ENCODE measurements around the gene AREL1. TPM values are rescaled to one million over a fixed set of nuclear protein-coding genes. Genes with fewer than 3 reads are reported as not detected.

Gene AREL1
- total and polyA plus RNA-seq, 8 donors = 7.6 to 20.9 (median 12.8) TPM

DNA sequence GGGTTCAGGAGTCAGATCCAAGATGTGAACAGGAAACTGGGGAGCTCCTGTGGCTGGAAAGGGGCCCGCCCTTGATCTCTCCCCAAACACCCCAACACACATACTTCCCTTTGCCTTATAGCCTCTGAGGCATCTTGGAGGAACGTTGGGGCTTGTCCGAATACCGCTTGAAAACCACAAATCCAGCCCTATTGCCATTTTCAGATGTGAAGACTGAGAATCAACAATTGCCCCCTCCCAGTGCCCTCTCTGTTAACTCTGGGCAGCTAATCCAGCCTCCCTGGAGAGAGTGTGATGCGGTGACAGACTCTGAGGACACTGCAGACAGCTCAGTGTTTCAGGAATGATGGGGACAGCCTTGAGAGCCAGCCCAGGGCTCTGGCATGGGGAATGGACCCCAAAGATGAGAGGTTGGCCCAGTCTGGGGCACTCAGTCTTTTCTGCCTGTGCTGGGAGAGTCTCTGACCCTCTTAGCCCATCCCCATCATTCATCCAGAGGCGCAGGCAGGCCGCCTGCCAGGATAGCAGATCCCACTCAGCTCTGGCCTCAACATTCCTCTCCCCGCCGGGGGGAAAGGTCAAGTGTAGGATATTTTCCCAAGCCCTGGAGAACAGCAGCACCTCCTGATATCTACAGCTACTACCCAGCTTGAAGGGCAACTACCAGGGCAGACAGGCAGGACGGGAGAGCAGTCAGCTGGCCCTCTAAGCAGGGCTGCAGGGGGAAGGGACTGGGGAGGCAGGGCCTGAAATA lies 76.3 kb downstream of the AREL1 start:
- ATAC-seq = no peak

DNA sequence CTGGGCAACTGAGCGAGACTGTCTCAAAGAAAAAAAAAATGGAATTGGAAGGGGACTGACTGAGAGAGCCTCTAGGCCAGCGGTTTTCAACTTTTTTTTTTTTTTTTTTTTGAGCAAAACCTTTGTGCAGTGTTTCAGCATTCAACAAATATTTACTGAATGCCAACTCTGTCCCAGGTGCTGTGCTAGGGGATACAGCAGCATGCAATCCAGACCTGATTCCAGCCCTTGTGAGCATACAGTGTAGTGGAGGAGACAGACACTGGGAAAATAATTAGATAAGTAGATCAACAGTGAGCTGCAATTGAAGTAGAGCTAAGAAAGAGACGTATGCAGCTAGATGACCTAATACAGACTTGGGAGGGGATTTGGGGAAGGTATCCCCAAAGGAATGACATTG lies 77.0 kb downstream of the AREL1 start:
- DNase-seq (no peak), ATAC-seq (no peak), FAIRE-seq (no peak)
- Histone ChIP-seq H3K4me1 (peaks cover 0 to 4% (median 0%) of the 10 kb centered on the region in 3 donors), H3K27me3 (no peaks in the 10 kb centered on the region), H3K4me3 (no peak overlapping the region), H3K36me3 (no peaks in the 10 kb centered on the region), H3K27ac (no peak overlapping the region), H3K9me3 (no peaks in the 10 kb centered on the region)
- WGBS, 2 donors = 79 to 81% methylated on average over 3 of the region's 3 CpGs
- intact Hi-C loops (cut with DNase I) = no loop called here
- TF ChIP-seq, protein P1, sequence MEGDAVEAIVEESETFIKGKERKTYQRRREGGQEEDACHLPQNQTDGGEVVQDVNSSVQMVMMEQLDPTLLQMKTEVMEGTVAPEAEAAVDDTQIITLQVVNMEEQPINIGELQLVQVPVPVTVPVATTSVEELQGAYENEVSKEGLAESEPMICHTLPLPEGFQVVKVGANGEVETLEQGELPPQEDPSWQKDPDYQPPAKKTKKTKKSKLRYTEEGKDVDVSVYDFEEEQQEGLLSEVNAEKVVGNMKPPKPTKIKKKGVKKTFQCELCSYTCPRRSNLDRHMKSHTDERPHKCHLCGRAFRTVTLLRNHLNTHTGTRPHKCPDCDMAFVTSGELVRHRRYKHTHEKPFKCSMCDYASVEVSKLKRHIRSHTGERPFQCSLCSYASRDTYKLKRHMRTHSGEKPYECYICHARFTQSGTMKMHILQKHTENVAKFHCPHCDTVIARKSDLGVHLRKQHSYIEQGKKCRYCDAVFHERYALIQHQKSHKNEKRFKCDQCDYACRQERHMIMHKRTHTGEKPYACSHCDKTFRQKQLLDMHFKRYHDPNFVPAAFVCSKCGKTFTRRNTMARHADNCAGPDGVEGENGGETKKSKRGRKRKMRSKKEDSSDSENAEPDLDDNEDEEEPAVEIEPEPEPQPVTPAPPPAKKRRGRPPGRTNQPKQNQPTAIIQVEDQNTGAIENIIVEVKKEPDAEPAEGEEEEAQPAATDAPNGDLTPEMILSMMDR (IDR thresholded peaks at IDR 0.05) = no peak

More for the DNA sequence above, 76.3 kb downstream of the AREL1 start:
- no peak for DNase-seq
- Histone ChIP-seq H3K27me3 (no peaks in the 10 kb centered on the region), H3K9me3 (no peaks in the 10 kb centered on the region), H3K36me3 (no peaks in the 10 kb centered on the region), H3K27ac (no peak overlapping the region), H3K4me1 (peaks cover 0 to 4% (median 0%) of the 10 kb centered on the region in 3 donors), H3K4me3 (no peak overlapping the region)
- intact Hi-C loops (cut with DNase I) = no loop called here
- FAIRE-seq = no peak
- TF ChIP-seq, protein P1 (IDR thresholded peaks at IDR 0.05) = no peak
- WGBS, 2 donors = 80 to 89% methylated on average over 10 of the region's 10 CpGs

DNA sequence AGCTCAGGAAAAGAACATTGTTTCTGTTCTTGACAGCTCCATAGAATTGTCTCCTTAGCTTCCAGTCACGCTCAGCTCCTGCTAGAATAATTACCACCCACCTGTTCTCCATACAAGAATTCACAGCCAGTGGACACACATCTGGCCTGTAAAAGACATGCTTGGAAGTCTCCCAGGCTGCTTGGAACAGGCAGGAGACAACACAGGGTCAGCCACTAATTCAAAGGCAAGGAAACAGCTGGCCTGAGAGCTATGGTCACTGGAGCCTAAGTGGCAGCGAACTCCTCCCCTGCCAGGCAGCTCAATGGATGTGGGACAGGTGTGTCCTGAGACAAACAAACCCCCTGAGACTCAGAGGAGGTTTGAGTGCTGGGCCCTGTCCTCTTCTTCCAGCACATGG lies 77.9 kb downstream of the AREL1 start:
- DNase-seq (no peak), FAIRE-seq (no peak), ATAC-seq (no peak)
- no peak overlapping the region for H3K27ac ChIP-seq
- 75 to 80% methylated on average over 2 of the region's 2 CpGs for WGBS, 2 donors
- TF ChIP-seq, protein P1 (IDR thresholded peaks at IDR 0.05) = no peak
- intact Hi-C loops (cut with DNase I) = no loop called here
- H3K9me3 ChIP-seq = no peaks in the 10 kb centered on the region
- no peaks in the 10 kb centered on the region for H3K27me3 ChIP-seq
- no peaks in the 10 kb centered on the region for H3K36me3 ChIP-seq
- peaks cover 0 to 4% (median 0%) of the 10 kb centered on the region in 3 donors for H3K4me1 ChIP-seq
- no peak overlapping the region for H3K4me3 ChIP-seq

DNA sequence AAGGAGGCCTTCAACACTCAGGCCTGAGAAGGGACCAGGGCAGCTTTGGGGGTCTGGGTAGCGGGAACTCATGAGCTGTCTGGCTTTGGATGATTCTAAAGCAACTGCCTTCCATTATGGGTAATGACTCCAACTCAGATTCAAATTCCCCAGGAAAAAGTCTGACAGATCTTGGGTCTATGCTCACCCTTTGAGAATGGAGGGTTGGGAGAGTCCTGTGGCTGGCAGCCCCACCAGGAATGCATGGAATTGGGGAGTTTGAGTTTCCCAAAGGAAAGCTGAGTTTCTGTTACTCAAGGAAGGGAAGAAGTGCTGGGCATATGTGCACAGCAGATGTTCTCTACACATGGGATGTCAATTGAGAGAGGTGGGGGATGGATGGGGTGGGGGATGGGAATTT lies 78.4 kb downstream of the AREL1 start:
- 100% methylated on average over 1 of the region's 1 CpG for WGBS, 2 donors
- H3K4me1 ChIP-seq = peaks cover 0 to 4% (median 0%) of the 10 kb centered on the region in 3 donors
- intact Hi-C loops (cut with DNase I) = no loop called here
- no peak for DNase-seq
- H3K27me3 ChIP-seq = no peaks in the 10 kb centered on the region
- TF ChIP-seq, protein P1 (IDR thresholded peaks at IDR 0.05) = no peak
- no peaks in the 10 kb centered on the region for H3K36me3 ChIP-seq
- no peak for FAIRE-seq
- no peak overlapping the region for H3K27ac ChIP-seq
- H3K4me3 ChIP-seq = no peak overlapping the region
- no peak for ATAC-seq
- H3K9me3 ChIP-seq = no peaks in the 10 kb centered on the region

Measured in pancreas (tissue), 10 donors.